ENCODE data around the gene ELOVL1. TPM values are rescaled to one million over a fixed set of nuclear protein-coding genes. Genes with fewer than 3 reads are reported as not detected.
A peak's percentile ranks its signal among the peaks of the same experiment; 100 is the strongest.
"Not testable (repeated sequence)": the region's sequence is repeated elsewhere in the genome, so short reads cannot be mapped to it uniquely, and the experiment has no call there.

ELOVL1 gene
- total RNA-seq, 1 donor from 2014 or later: 82.7 TPM

DNA sequence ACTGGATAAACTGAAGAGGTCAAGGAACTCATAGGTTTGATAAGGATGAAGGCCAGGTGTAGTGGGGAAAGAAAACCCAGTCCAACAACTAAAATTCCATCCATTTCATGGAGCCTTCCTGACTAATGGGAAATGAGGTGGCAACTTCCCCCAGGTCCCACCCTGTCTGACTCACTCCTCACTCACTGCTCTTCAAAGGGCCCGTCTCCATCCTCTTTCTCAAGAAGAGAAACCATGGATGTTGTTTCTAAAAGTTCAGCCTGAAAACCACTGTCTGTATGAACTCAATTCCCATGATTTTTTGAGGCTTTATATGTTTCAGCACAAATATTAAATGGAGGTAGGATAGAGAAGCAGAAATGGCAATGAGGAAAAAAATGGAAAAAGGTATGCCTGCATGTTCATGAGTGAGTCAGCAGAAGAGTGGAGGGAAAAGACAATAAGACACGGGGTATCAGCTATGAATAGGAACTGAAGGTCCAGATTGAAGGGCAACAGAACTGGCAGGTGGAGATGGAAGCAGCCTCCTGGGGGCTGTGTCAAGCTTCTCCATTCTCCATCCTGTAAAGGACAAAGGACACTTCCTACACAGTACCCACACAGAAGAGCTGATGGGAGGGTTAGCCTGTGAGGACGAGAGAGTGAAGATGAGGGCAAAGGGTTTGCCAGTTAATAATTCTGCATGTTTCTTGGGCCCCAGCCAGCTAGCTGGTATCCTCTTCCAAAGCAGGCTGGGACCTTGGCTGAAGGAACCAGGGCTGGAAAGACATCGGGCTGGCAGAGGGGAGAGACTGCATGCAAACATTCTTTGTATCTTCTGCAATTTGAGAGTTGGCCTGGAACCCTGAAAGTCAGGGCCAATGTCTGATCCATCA lies 5.5 kb upstream of the ELOVL1 start:
- intact Hi-C loops (cut with micrococcal nuclease): no loop called here
- DNase-seq (ENCODE audit: low spot score): no peak
- Mint-ChIP-seq H3K9me3 (no peaks in the 10 kb centered on the region), H3K4me1 (ENCODE audit: low read depth) (peaks cover 13% of the 10 kb centered on the region), H3K27me3 (ENCODE audit: low read depth) (no peaks in the 10 kb centered on the region), H3K27ac (no peak overlapping the region), H3K36me3 (ENCODE audit: low read depth) (peaks cover 12% of the 10 kb centered on the region), H3K4me3 (ENCODE audit: low read depth) (no peak overlapping the region)

DNA sequence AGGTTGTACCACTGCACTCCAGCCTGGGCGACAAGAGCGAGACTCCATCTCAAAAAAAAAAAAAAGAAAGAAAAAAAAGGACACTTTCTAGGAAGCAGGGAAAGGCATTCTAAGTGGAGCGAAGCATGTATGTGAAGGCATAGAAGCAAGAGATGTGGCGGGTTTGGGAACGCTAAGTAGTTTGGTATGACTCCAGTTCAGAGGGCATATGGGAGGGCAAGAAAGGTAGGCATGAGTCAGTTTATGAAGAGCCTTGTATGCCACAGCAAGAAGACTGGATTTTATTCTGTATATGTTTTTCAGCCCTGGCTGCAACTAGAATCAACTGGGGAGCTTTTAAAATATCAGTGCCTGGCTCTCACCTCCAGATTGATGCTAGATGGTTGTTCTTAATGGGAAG lies 4.4 kb upstream of the ELOVL1 start:
- no peak for DNase-seq (ENCODE audit: low spot score)
- H3K4me1 Mint-ChIP-seq (ENCODE audit: low read depth): peaks cover 14% of the 10 kb centered on the region
- no peaks in the 10 kb centered on the region for H3K9me3 Mint-ChIP-seq
- H3K27ac Mint-ChIP-seq: no peak overlapping the region
- H3K4me3 Mint-ChIP-seq (ENCODE audit: low read depth): no peak overlapping the region
- intact Hi-C loops (cut with micrococcal nuclease): no loop called here
- H3K36me3 Mint-ChIP-seq (ENCODE audit: low read depth): peaks cover 15% of the 10 kb centered on the region
- H3K27me3 Mint-ChIP-seq (ENCODE audit: low read depth): no peaks in the 10 kb centered on the region

DNA sequence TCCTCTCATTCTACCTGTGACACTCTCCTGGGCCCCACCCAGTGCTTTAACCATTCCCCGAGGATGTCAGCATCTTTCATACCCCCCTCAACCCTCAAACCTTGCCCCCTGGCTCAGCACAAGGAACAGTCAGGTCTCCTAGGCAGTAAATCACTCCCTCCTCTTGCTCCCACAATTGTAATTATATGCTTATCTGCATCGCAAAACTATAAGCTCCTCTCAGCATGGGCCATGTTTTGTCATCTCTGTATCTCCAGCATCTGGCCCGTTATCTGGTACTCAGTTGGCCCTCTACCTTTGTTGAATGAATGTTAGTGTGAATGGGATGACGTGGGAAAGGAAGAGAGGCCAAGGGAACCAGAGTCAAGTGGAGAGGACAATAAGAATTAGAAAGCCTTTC lies 2.8 kb upstream of the ELOVL1 start:
- no peak overlapping the region for H3K27ac Mint-ChIP-seq
- no peak for DNase-seq (ENCODE audit: low spot score)
- peaks cover 22% of the 10 kb centered on the region for H3K4me1 Mint-ChIP-seq (ENCODE audit: low read depth)
- intact Hi-C loops (cut with micrococcal nuclease): no loop called here
- no peaks in the 10 kb centered on the region for H3K9me3 Mint-ChIP-seq
- H3K4me3 Mint-ChIP-seq (ENCODE audit: low read depth): peak overlapping the region; percentile 22
- no peaks in the 10 kb centered on the region for H3K27me3 Mint-ChIP-seq (ENCODE audit: low read depth)
- peaks cover 21% of the 10 kb centered on the region for H3K36me3 Mint-ChIP-seq (ENCODE audit: low read depth)

DNA sequence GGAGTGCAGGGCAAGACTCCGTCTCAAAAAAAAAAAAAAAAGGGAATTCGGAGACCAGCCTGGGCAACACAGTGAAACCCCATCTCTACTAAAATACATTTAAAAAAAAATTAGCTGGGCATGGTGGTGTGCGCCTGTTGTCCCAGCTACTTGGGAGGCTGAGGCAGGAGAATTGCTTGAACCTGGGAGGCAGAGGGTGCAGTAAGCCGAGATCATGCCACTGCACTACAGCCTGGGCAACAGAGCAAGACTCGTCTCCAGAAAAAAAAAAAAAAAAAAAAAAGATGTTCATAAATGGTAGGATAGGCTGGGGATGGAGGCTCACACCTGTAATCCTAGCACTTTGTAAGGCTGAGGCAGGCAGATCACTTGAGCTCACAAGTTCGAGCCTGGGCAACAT lies 2.0 kb upstream of the ELOVL1 start:
- peaks cover 29% of the 10 kb centered on the region for H3K36me3 Mint-ChIP-seq (ENCODE audit: low read depth)
- not testable (repeated sequence) for H3K4me3 Mint-ChIP-seq (ENCODE audit: low read depth); H3K27me3 Mint-ChIP-seq (ENCODE audit: low read depth)

DNA sequence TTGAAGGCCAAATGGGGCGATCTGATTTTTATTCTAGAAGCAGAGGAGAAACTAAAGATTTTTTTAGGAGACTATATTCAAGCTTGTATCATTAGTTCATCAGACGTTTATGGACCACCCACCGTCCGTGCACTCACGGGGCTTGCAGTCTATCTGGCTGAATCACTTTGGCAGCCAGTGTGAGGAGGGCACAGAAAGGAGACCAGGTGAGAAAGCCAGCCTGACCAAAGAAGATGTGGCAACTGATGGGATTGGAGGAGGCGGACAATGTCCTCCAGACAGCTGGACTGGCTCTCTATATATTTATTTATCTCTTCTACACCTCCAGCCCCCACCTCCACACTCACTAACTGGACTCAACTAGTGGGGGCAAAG lies 822 bp upstream of the ELOVL1 start:
- DNase-seq (ENCODE audit: low spot score): no peak
- H3K9me3 Mint-ChIP-seq: no peaks in the 10 kb centered on the region
- H3K4me1 Mint-ChIP-seq (ENCODE audit: low read depth): peaks cover 31% of the 10 kb centered on the region
- peak overlapping the region; percentile 88 for H3K27ac Mint-ChIP-seq
- peak overlapping the region; percentile 97 for H3K4me3 Mint-ChIP-seq (ENCODE audit: low read depth)
- intact Hi-C loops (cut with micrococcal nuclease): loop anchor here (1.0 to 10.0 kb wide), 5 partner anchors 10 to 684 kb away; partner anchors contain the start of genes CDC20, CFAP57, EBNA1BP2 and HYI
- no peaks in the 10 kb centered on the region for H3K27me3 Mint-ChIP-seq (ENCODE audit: low read depth)
- peaks cover 41% of the 10 kb centered on the region for H3K36me3 Mint-ChIP-seq (ENCODE audit: low read depth)

More for the DNA sequence above, 2.0 kb upstream of the ELOVL1 start:
- not testable (repeated sequence) for H3K9me3 Mint-ChIP-seq; DNase-seq (ENCODE audit: low spot score); H3K27ac Mint-ChIP-seq
- intact Hi-C loops (cut with micrococcal nuclease): loop anchor here (5.0 to 10.0 kb wide), 3 partner anchors 85 to 685 kb away; partner anchors contain the start of genes CFAP57, EBNA1BP2, HYI and YBX1
- H3K4me1 Mint-ChIP-seq (ENCODE audit: low read depth): peaks cover 28% of the 10 kb centered on the region

DNA sequence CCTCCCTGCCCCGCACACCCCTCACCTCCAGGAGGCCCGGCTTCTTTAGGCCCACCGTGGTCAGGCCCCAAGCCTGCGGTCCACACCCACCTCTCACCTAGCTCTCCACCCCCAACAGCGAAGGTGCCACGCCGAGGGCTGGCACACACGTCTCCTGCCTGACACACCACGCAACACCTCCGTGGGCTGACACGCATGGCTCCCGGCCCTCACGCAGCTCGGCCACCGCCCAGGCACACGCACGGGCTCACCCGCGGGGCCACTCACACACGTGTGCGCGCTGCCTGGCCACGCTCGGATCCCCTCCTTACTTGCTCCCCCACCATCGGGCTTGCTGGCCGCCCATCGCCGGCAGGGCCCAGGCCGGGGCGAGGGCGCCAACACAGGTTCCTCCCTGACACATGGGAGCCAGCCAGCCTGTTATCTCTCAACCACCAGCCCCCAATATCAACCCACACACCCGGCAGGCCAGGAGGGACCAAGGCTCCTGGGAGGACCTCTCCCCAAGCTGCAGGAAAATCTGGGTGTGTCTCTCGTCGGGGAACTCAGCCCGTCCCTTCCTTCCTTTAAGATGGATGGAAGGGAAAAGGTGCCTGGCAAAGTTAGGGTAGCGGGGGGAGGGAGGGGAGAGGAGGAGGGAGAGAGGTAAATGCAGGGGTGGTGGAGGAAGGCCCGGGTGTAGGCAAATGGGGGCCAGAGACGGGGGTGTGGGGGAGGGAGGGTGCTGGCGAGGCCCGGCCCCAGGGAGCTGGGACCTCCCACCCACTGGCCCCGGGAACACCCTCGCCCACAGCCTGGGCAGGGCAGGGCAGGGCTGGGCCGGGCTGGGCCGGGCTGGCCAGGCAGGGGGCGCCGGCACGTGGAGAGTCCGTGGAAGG lies 546 bp downstream of the ELOVL1 start:
- no peak for DNase-seq (ENCODE audit: low spot score)
- H3K36me3 Mint-ChIP-seq (ENCODE audit: low read depth): peaks cover 52% of the 10 kb centered on the region
- H3K27me3 Mint-ChIP-seq (ENCODE audit: low read depth): no peaks in the 10 kb centered on the region
- H3K27ac Mint-ChIP-seq: peak overlapping the region; percentile 85
- H3K4me3 Mint-ChIP-seq (ENCODE audit: low read depth): peak overlapping the region; percentile 91
- intact Hi-C loops (cut with micrococcal nuclease): loop anchor here (5.0 to 10.0 kb wide), 3 partner anchors 88 to 682 kb away; partner anchors contain the start of genes CFAP57, EBNA1BP2, HYI and YBX1
- H3K4me1 Mint-ChIP-seq (ENCODE audit: low read depth): peaks cover 36% of the 10 kb centered on the region
- H3K9me3 Mint-ChIP-seq: no peaks in the 10 kb centered on the region

DNA sequence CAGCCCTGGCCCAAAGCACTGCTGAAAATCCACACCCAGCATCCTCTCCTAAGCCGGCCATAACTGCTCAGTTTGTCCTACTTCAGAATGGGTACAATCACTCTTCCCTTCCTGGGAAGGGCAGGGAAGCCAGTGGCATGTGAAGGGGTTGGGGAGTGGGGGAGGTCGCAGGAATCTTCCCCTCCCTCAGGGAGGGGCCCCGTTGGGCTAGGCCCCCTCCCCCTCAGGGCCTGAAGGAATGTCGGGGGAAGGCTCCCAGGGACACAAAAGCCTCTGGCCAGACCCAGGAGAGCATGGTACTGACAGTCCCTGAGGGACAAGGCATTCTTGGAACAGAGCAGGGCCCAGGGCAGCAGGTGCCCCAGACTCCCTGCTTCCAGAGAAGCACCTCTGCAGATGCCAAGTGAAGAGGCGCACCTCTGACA lies 1.2 kb downstream of the ELOVL1 start:
- Mint-ChIP-seq H3K36me3 (ENCODE audit: low read depth) (peaks cover 58% of the 10 kb centered on the region), H3K4me1 (ENCODE audit: low read depth) (peaks cover 42% of the 10 kb centered on the region), H3K9me3 (no peaks in the 10 kb centered on the region), H3K27me3 (ENCODE audit: low read depth) (no peaks in the 10 kb centered on the region), H3K4me3 (ENCODE audit: low read depth) (peak overlapping the region; percentile 91), H3K27ac (peak overlapping the region; percentile 85)
- no peak for DNase-seq (ENCODE audit: low spot score)
- intact Hi-C loops (cut with micrococcal nuclease): loop anchor here (5.0 to 10.0 kb wide), 3 partner anchors 88 to 682 kb away; partner anchors contain the start of genes CFAP57, EBNA1BP2, HYI and YBX1

DNA sequence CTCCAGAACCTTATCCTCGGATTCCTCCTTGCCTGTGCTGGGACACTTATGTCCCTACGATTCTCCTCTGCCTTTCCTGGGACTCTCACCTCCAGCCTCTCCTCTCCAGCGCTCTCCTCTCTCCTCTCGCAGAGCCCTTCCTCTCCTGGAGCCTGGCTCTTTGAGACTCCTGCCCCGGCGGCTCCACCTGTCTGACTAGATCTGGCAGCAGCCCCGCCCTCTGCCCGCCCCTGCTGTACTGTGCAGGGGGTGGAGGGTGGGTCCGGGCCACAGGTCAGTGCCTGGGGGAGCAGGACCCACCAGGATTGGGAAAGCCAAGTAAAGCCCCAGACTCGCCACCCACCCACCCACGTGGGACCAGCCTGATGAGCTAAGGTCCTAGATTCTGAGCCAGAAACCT lies 1.6 kb downstream of the ELOVL1 start:
- DNase-seq (ENCODE audit: low spot score): no peak
- intact Hi-C loops (cut with micrococcal nuclease): loop anchor here (5.0 to 10.0 kb wide), 3 partner anchors 89 to 681 kb away; partner anchors contain the start of genes CFAP57, EBNA1BP2, HYI and YBX1
- Mint-ChIP-seq H3K36me3 (ENCODE audit: low read depth) (peaks cover 63% of the 10 kb centered on the region), H3K4me1 (ENCODE audit: low read depth) (peaks cover 47% of the 10 kb centered on the region), H3K27me3 (ENCODE audit: low read depth) (no peaks in the 10 kb centered on the region), H3K27ac (peak overlapping the region; percentile 46), H3K4me3 (ENCODE audit: low read depth) (peak overlapping the region; percentile 91), H3K9me3 (no peaks in the 10 kb centered on the region)

DNA sequence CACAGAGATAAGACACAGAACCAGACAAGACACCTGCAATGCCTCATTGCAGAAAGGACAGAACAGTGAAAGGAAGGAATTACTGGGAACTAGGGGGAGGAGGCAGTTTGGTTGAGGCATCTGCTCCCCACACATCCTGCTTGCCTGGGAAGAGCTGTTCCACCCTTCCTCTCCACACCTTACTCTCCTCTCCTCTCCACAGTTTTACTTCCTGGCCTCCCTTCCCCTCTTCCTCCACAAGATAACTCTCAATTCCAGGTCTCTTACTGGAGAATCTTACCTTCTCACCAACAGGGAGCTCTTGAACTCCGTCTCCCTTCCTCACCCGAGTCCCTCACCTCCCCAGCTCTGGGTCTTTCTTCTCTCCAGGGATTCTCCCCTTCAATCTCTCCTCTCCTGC lies 2.1 kb downstream of the ELOVL1 start:
- Mint-ChIP-seq H3K4me1 (ENCODE audit: low read depth) (peaks cover 48% of the 10 kb centered on the region), H3K36me3 (ENCODE audit: low read depth) (peaks cover 67% of the 10 kb centered on the region), H3K9me3 (no peaks in the 10 kb centered on the region), H3K27me3 (ENCODE audit: low read depth) (no peaks in the 10 kb centered on the region), H3K4me3 (ENCODE audit: low read depth) (peak overlapping the region; percentile 91), H3K27ac (peak overlapping the region; percentile 46)
- no peak for DNase-seq (ENCODE audit: low spot score)
- intact Hi-C loops (cut with micrococcal nuclease): loop anchor here (5.0 to 10.0 kb wide), 3 partner anchors 89 to 681 kb away; partner anchors contain the start of genes CFAP57, EBNA1BP2, HYI and YBX1

DNA sequence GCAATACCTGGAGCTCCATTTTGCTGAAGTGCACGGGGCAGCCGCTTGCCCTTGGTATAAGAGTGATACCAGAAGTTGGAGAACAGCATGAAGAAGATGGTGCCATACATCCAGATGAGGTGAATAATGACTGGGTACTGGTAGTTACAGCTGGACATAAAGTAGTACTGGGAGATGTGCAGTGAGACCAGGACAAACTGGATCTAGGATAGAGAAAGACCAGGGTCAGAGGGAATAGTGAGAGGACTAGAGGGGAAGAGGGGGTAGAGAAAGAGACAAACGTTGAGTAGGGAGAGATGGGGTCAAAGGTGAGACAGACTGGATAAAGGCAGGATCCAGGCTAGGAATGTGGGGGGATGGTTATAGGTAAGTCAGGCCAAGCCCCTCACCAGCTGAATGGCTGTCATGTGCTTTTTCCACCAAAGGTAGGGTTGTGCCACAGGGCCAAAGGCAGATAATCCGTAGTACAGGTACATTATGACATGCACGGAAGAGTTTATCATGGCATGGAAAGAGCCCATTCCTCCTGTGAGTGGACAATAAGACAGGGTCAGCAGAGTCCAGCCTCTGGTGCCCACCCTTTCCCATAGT lies 3.8 kb downstream of the ELOVL1 start:
- Mint-ChIP-seq H3K27me3 (ENCODE audit: low read depth) (no peaks in the 10 kb centered on the region), H3K36me3 (ENCODE audit: low read depth) (peaks cover 77% of the 10 kb centered on the region), H3K9me3 (no peaks in the 10 kb centered on the region), H3K27ac (peak overlapping the region; percentile 44), H3K4me1 (ENCODE audit: low read depth) (peaks cover 56% of the 10 kb centered on the region), H3K4me3 (ENCODE audit: low read depth) (peak overlapping the region; percentile 19)
- intact Hi-C loops (cut with micrococcal nuclease): loop anchor here (10.0 kb wide), 2 partner anchors 91 to 679 kb away; partner anchors contain the start of genes HYI and YBX1
- no peak for DNase-seq (ENCODE audit: low spot score)

DNA sequence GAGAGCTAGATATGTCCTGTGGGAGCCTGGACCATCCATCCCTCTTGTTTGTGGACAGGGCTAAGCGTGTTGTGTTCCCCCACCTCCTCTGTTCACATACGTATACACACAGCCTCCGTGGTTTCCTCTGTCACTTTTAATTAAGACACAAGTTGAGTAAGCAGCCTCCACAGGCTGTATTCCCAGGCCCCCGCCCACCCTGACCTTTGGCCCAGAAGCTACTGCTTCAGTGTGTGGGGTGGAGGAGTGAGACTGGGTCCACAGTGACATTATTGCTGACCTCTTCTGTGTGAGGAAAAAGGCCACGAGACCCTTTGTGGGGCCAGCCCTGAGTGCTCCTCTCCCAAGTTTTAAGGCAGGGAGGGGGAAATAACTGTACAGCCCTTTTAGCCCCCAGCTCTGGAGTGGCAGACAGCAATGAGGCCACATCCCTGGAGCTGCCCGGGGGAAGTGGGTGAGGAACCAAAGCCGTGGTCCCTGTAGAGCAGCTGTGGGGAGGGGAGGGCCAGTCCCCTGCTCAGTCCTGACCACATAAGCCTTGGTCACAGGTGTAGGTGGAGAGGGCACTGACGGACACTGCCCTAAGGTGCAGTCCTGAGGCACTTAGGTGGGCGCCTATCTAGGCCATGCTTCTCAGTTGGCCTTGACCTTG lies 4.4 kb downstream of the ELOVL1 start:
- DNase-seq (ENCODE audit: low spot score): no peak
- Mint-ChIP-seq H3K4me1 (ENCODE audit: low read depth) (peaks cover 51% of the 10 kb centered on the region), H3K4me3 (ENCODE audit: low read depth) (peak overlapping the region; percentile 19), H3K27me3 (ENCODE audit: low read depth) (no peaks in the 10 kb centered on the region), H3K9me3 (no peaks in the 10 kb centered on the region), H3K27ac (peak overlapping the region; percentile 58), H3K36me3 (ENCODE audit: low read depth) (peaks cover 78% of the 10 kb centered on the region)
- intact Hi-C loops (cut with micrococcal nuclease): loop anchor here (10.0 kb wide), 2 partner anchors 91 to 679 kb away; partner anchors contain the start of genes HYI and YBX1
